Femur (tissue), 1 donor: ENCODE results near the gene ORC1.
"Not testable (repeated sequence)": the region's sequence is repeated elsewhere in the genome, so short reads cannot be mapped to it uniquely, and the experiment has no call there.

Experiments
- DNase-seq: peaks from one replicate; pipeline ENCODE4 v3.0.0-alpha.2; 2017

ORC1 gene

GRCh38 chr1:52385376-52385775 is 18.8 kb downstream of the ORC1 start:
- DNase-seq: no peak

- not testable (repeated sequence) for DNase-seq
These were observed 34.4 kb downstream of the ORC1 start for GRCh38 chr1:52369851-52370250.

GRCh38 chr1:52368383-52369172 is 35.6 kb downstream of the ORC1 start:
- DNase-seq: peak; percentile 59

GRCh38 chr1:52367272-52367671 is 37.0 kb downstream of the ORC1 start:
- no peak for DNase-seq

- DNase-seq: no peak
These were observed 37.8 kb downstream of the ORC1 start for GRCh38 chr1:52366517-52366827.

GRCh38 chr1:52365746-52366516 is 38.3 kb downstream of the ORC1 start, which contains the start of gene CC2D1B:
Gene CC2D1B, minus strand, starts transcription at chr1:52366205. Its CDS starts 1,585 bp downstream, at chr1:52364620.
- peak; percentile 98 for DNase-seq

- peak; percentile 54 for DNase-seq
These were observed 39.0 kb downstream of the ORC1 start for GRCh38 chr1:52365071-52365745.

- no peak for DNase-seq
These were observed 39.9 kb downstream of the ORC1 start for GRCh38 chr1:52364235-52364839.

- no peak for DNase-seq
These were observed 43.6 kb downstream of the ORC1 start for GRCh38 chr1:52360595-52360968.

GRCh38 chr1:52359676-52360594 is 44.3 kb downstream of the ORC1 start:
- no peak for DNase-seq

- DNase-seq: no peak
These were observed 45.2 kb downstream of the ORC1 start for GRCh38 chr1:52358851-52359497.

- DNase-seq: no peak
These were observed 46.8 kb downstream of the ORC1 start for GRCh38 chr1:52357397-52357796.

GRCh38 chr1:52356818-52357355 is 47.3 kb downstream of the ORC1 start:
- DNase-seq: no peak

- no peak for DNase-seq
These were observed 48.2 kb downstream of the ORC1 start for GRCh38 chr1:52355847-52356505.

GRCh38 chr1:52355436-52355835 is 48.8 kb downstream of the ORC1 start:
- DNase-seq: no peak

- no peak for DNase-seq
These were observed 51.5 kb downstream of the ORC1 start for GRCh38 chr1:52352690-52353089.

- DNase-seq: no peak
These were observed 55.4 kb downstream of the ORC1 start for GRCh38 chr1:52348704-52349300.

GRCh38 chr1:52346653-52347052 is 57.6 kb downstream of the ORC1 start:
- DNase-seq: no peak

- DNase-seq: no peak
These were observed 59.0 kb downstream of the ORC1 start for GRCh38 chr1:52345252-52345651.

GRCh38 chr1:52343979-52344378 is 60.2 kb downstream of the ORC1 start:
- DNase-seq: no peak
